ENCODE data around the gene MTX1. TPM values are rescaled to one million over a fixed set of nuclear protein-coding genes. Genes with fewer than 3 reads are reported as not detected.

Gene MTX1
- polyA plus RNA-seq, 1 experiment, result 44.6 TPM

- Histone ChIP-seq H3K27ac (ENCODE audit: low read depth, low read length) (peak within 1 kb of the TSS; percentile 92), H3K27me3 (ENCODE audit: control insufficient read depth, insufficient read depth, low read length) (no peaks in the 10 kb centered on the region), H3K9me3 (ENCODE audit: control insufficient read depth, insufficient read depth, low read length) (no peaks in the 10 kb centered on the region; the same call in 1 of the 2 replicates), H3K4me3 (ENCODE audit: low read depth, low read length) (peak within 1 kb of the TSS; percentile 99)
- ChIA-PET CTCF (interaction anchor here (0.6 to 12.4 kb wide), 65 partner anchors 9 to 1137 kb away, joined by 3 to 317 read pairs (median 4); partner anchors contain the start of genes EFNA3, MTX1, SCAMP3 and SHC1), POLR2A (interaction anchor here (0.6 to 1.5 kb wide), 14 partner anchors 10 to 217 kb away, joined by 3 to 10 read pairs (median 4); partner anchors contain the start of genes DPM3, EFNA3, PBXIP1 and SHC1)
- DNase-seq (ENCODE audit: low read depth, low spot score), result peak; percentile 93
- TF ChIP-seq CTCF (IDR thresholded peaks at IDR 0.05; ENCODE audit: low read depth, low read length), result peak; percentile 96
Measured at GRCh38 chr1:155172732-155173477, 35.6 kb upstream of the MTX1 start, which contains the start of gene KRTCAP2. Gene KRTCAP2, minus strand, starts transcription at chr1:155173304. Its CDS starts 80 bp downstream, at chr1:155173224.

- peak within 1 kb of the TSS; percentile 92 for H3K27ac ChIP-seq (ENCODE audit: low read depth, low read length)
- peak within 1 kb of the TSS; percentile 99 for H3K4me3 ChIP-seq (ENCODE audit: low read depth, low read length)
- no peak for TF ChIP-seq CTCF (IDR thresholded peaks at IDR 0.05; ENCODE audit: low read depth, low read length)
- H3K27me3 ChIP-seq (ENCODE audit: control insufficient read depth, insufficient read depth, low read length), result no peaks in the 10 kb centered on the region
- ChIA-PET CTCF (interaction anchor here (0.7 to 12.4 kb wide), 33 partner anchors 8 to 203 kb away, joined by 3 to 317 read pairs (median 5); partner anchors contain the start of genes MTX1, SHC1, SLC50A1 and THBS3), POLR2A (interaction anchor here (0.6 to 1.5 kb wide), 10 partner anchors 20 to 218 kb away, joined by 3 to 10 read pairs (median 4); partner anchors contain the start of genes EFNA3, PBXIP1, SHC1 and SLC50A1)
- DNase-seq (ENCODE audit: low read depth, low spot score), result no peak
- no peaks in the 10 kb centered on the region; the same call in 1 of the 2 replicates for H3K9me3 ChIP-seq (ENCODE audit: control insufficient read depth, insufficient read depth, low read length)
Measured at GRCh38 chr1:155173478-155174323, 34.8 kb upstream of the MTX1 start, which contains the start of gene TRIM46. Gene TRIM46, plus strand, starts transcription at chr1:155173849. Its CDS starts 118 bp downstream, at chr1:155173967.

GRCh38 chr1:155174324-155175280 lies 33.9 kb upstream of the MTX1 start:
- DNase-seq (ENCODE audit: low read depth, low spot score), result no peak
- peak overlapping the region; percentile 99 for H3K4me3 ChIP-seq (ENCODE audit: low read depth, low read length)
- H3K9me3 ChIP-seq (ENCODE audit: control insufficient read depth, insufficient read depth, low read length), result no peaks in the 10 kb centered on the region; the same call in 1 of the 2 replicates
- POLR2A ChIA-PET, result no interaction called here
- H3K27me3 ChIP-seq (ENCODE audit: control insufficient read depth, insufficient read depth, low read length), result no peaks in the 10 kb centered on the region
- no peak overlapping the region for H3K27ac ChIP-seq (ENCODE audit: low read depth, low read length)
- CTCF ChIA-PET, result interaction anchor here (0.8 to 12.4 kb wide), 10 partner anchors 19 to 474 kb away, joined by 3 to 317 read pairs (median 4); no protein-coding TSS in a partner anchor
- no peak for TF ChIP-seq CTCF (IDR thresholded peaks at IDR 0.05; ENCODE audit: low read depth, low read length)

- Histone ChIP-seq H3K9me3 (ENCODE audit: control insufficient read depth, insufficient read depth, low read length) (no peaks in the 10 kb centered on the region; the same call in 1 of the 2 replicates), H3K27ac (ENCODE audit: low read depth, low read length) (no peak overlapping the region), H3K4me3 (ENCODE audit: low read depth, low read length) (peak overlapping the region; percentile 99), H3K27me3 (ENCODE audit: control insufficient read depth, insufficient read depth, low read length) (no peaks in the 10 kb centered on the region)
- no peak for DNase-seq (ENCODE audit: low read depth, low spot score)
- POLR2A ChIA-PET, result interaction anchor here (0.5 kb wide), 1 partner anchor 18 kb away, joined by 3 read pairs; no protein-coding TSS in a partner anchor
- CTCF ChIA-PET, result interaction anchor here (1.1 to 4.4 kb wide), 6 partner anchors 18 to 473 kb away, joined by 3 to 69 read pairs (median 6); no protein-coding TSS in a partner anchor
- no peak for TF ChIP-seq CTCF (IDR thresholded peaks at IDR 0.05; ENCODE audit: low read depth, low read length)
Measured at GRCh38 chr1:155175281-155175926, 33.1 kb upstream of the MTX1 start.

Data from AG04450 (cell line).